OCI-LY3 (cell line): ENCODE results near the gene TULP3.

Experiments used
- H2AFZ ChIP-seq: fragments of 200-600, 300-600 bp; shearing (Covaris generic); 2 replicates; pipeline ENCODE4 v1.6.0; 2014; ENCODE audit warnings: antibody characterized with exemption, low read depth, low read length
- H3K27ac ChIP-seq: fragments of 200-600, 300-600 bp; sonication (generic); 2 replicates; pipeline ENCODE4 v1.5.1; 2014; ENCODE audit warnings: mild to moderate bottlenecking, low read length, moderate library complexity, mixed read lengths
- H3K27me3 ChIP-seq: fragments of 200-600, 300-600 bp; sonication (generic); 2 replicates; pipeline ENCODE4 v1.6.1; 2014; ENCODE audit warnings: low read depth, low read length, mixed read lengths
- H3K36me3 ChIP-seq: fragments of 200-600, 300-600 bp; sonication (generic); replicated peaks from 2 replicates; pipeline ENCODE3; 2014; ENCODE audit warnings: low read depth, low read length, mixed read lengths
- H3K4me1 ChIP-seq: fragments of 300-600, 200-600 bp; sonication (generic); 2 replicates; pipeline ENCODE4 v1.6.1; 2014; ENCODE audit warnings: low read length, mixed read lengths
- H3K4me2 ChIP-seq: fragments of 200-600, 300-600 bp; sonication (generic); 2 replicates; pipeline ENCODE4 v1.6.1; 2014; ENCODE audit warnings: low read length, mixed read lengths
- H3K4me3 ChIP-seq: fragments of 300-600, 200-600 bp; sonication (generic); 2 replicates; pipeline ENCODE4 v1.5.1; 2014; ENCODE audit warnings: antibody characterized with exemption, mild to moderate bottlenecking, low read length, moderate library complexity
- H3K79me2 ChIP-seq: fragments of 300-600, 200-600 bp; shearing (Covaris generic); 2 replicates; pipeline ENCODE4 v1.6.1; 2014; ENCODE audit warnings: mild to moderate bottlenecking, low read length, mixed read lengths
- H3K9ac ChIP-seq: fragments of 300-600, 200-600 bp; shearing (Covaris generic); 2 replicates; pipeline ENCODE4 v1.6.0; 2014; ENCODE audit warnings: mild to moderate bottlenecking, low read length, moderate library complexity
- H3K9me3 ChIP-seq: fragments of 200-600, 300-600 bp; shearing (Covaris generic); 2 replicates; pipeline ENCODE4 v1.6.1; 2014; ENCODE audit warnings: low read length, mixed read lengths; ENCODE audit not compliant: insufficient read depth
- H4K20me1 ChIP-seq: fragments of 200-600, 300-600 bp; sonication (generic); 2 replicates; pipeline ENCODE4 v1.6.1; 2016; ENCODE audit warnings: low read length, mixed read lengths; ENCODE audit not compliant: insufficient read depth
- EZH2phosphoT487 ChIP-seq: fragments of 200-600 bp; shearing (Covaris generic); IDR thresholded peaks from 2 replicates; pipeline ENCODE4 v1.6.1; 2018; ENCODE audit warnings: antibody characterized with exemption, mixed run types, low read depth
- TF ChIP-seq, protein P1 (sequence below): fragments of 200-600, 300-600 bp; sonication (generic); IDR thresholded peaks from 2 replicates; pipeline ENCODE4 v1.5.1; 2014; ENCODE audit warnings: antibody characterized with exemption, low read length, low read depth

TULP3 gene

DNA sequence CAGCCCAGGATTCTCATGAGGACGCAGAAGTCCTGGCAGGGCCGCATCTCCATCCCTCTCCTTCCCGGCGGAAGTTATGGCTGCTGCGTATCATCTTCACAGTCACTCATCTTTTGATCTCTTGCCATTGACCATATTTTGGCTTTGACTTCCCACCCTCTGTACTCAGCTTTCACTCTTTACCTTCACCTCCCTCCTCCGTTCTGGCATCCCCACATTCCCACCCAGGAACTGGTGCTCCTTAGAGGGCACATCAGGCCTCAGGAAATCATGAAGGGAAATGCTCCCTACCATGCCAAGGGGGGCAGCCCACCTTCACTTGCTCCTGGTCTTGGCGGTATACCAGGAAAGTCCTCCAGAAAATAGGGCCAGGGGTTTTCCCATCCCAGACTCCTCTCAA is 35.1 kb upstream of the TULP3 start:
- Histone ChIP-seq H3K9me3 (no peaks in the 10 kb centered on the region), H2AFZ (no peak overlapping the region), H4K20me1 (no peaks in the 10 kb centered on the region), H3K9ac (no peak overlapping the region), H3K27ac (no peak overlapping the region), H3K27me3 (no peaks in the 10 kb centered on the region), H3K4me3 (no peak overlapping the region), H3K79me2 (no peaks in the 10 kb centered on the region), H3K36me3 (peaks cover 29% of the 10 kb centered on the region), H3K4me2 (no peak overlapping the region), H3K4me1 (no peaks in the 10 kb centered on the region)
- no peak for TF ChIP-seq EZH2phosphoT487
- TF ChIP-seq, protein P1, sequence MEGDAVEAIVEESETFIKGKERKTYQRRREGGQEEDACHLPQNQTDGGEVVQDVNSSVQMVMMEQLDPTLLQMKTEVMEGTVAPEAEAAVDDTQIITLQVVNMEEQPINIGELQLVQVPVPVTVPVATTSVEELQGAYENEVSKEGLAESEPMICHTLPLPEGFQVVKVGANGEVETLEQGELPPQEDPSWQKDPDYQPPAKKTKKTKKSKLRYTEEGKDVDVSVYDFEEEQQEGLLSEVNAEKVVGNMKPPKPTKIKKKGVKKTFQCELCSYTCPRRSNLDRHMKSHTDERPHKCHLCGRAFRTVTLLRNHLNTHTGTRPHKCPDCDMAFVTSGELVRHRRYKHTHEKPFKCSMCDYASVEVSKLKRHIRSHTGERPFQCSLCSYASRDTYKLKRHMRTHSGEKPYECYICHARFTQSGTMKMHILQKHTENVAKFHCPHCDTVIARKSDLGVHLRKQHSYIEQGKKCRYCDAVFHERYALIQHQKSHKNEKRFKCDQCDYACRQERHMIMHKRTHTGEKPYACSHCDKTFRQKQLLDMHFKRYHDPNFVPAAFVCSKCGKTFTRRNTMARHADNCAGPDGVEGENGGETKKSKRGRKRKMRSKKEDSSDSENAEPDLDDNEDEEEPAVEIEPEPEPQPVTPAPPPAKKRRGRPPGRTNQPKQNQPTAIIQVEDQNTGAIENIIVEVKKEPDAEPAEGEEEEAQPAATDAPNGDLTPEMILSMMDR = no peak

DNA sequence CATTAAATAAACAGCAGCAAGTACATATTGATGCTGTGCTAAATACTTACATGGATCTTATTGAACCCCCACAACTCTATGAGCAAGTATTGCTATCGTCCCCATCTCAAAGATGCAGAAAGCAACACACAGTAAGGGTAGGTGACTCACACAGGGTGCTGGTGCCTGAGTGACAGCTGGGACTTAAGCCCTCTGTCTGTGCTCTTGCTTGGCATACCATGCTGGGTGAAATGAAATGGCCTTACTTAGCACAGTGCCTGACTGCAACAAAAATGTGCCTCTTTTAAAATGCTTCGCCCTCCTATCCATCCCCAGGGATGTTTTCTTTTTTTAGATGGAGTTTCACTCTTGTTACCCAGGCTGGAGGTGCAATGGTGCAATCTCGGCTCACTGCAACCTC is 34.6 kb upstream of the TULP3 start:
- Histone ChIP-seq H3K36me3 (peaks cover 31% of the 10 kb centered on the region), H2AFZ (no peak overlapping the region), H3K4me3 (no peak overlapping the region), H3K9ac (no peak overlapping the region), H3K4me1 (no peaks in the 10 kb centered on the region), H3K27ac (no peak overlapping the region), H3K9me3 (no peaks in the 10 kb centered on the region), H4K20me1 (no peaks in the 10 kb centered on the region), H3K79me2 (no peaks in the 10 kb centered on the region), H3K27me3 (no peaks in the 10 kb centered on the region), H3K4me2 (no peak overlapping the region)
- TF ChIP-seq EZH2phosphoT487 = no peak

DNA sequence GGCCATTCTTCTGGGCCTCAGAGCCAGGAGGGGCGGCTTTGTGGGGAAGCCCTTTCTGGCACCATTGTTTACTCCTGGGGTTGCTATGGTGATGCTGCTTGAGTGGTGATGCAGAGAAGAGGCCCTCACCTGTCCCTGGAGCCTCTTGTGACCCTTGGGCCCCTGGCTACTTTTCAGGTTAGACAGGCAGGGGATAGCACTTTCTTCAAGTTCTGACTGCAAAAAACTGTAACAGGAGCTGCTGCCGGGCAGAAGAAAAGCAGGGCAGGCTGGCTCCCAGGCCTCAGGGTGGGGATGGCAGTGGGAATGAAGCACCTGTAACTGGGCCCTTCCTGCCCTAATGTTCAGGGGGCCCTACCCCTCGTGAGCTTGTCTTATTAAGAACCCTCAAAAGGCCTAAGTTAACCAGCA is 33.7 kb upstream of the TULP3 start, which contains the start of gene TEX52:
Gene TEX52 (minus strand): TSS at position 19 of the 411 bp plus-strand sequence. CDS start 13 bp downstream, at position 6.
- Histone ChIP-seq H3K79me2 (no peaks in the 10 kb centered on the region), H3K9ac (no peak within 1 kb of the TSS), H3K4me1 (no peaks in the 10 kb centered on the region), H3K9me3 (no peaks in the 10 kb centered on the region), H3K27ac (no peak within 1 kb of the TSS), H3K27me3 (no peaks in the 10 kb centered on the region), H3K4me3 (no peak within 1 kb of the TSS), H4K20me1 (no peaks in the 10 kb centered on the region), H3K4me2 (no peak within 1 kb of the TSS), H3K36me3 (peaks cover 36% of the 10 kb centered on the region), H2AFZ (no peak within 1 kb of the TSS)
- no peak for TF ChIP-seq EZH2phosphoT487
- TF ChIP-seq, protein P1 = no peak

DNA sequence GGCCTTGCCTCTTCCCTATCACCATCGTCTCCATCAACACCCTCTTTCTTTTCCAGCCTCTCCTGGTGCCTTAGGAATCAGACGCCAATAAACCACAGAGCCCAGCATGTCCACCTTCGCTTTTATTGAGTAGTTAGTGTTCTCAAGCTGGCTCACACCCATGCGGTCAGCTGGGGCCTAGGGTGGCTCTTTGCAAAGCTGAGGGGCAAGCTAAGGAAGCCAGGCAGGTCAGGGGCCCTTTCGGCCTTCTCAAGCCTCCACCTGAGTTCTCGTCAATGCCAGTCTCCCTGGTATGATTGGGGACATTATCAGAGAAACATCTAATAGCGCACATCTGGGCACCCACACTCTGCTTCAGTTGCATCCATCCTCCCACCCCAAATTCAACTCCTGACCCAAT is 33.1 kb upstream of the TULP3 start:
- H3K79me2 ChIP-seq = no peaks in the 10 kb centered on the region
- no peak overlapping the region for H3K27ac ChIP-seq
- H3K36me3 ChIP-seq = peaks cover 36% of the 10 kb centered on the region
- H3K9me3 ChIP-seq = no peaks in the 10 kb centered on the region
- no peak overlapping the region for H3K9ac ChIP-seq
- H3K4me2 ChIP-seq = no peak overlapping the region
- H4K20me1 ChIP-seq = no peaks in the 10 kb centered on the region
- no peaks in the 10 kb centered on the region for H3K4me1 ChIP-seq
- no peak overlapping the region for H2AFZ ChIP-seq
- H3K4me3 ChIP-seq = no peak overlapping the region
- H3K27me3 ChIP-seq = no peaks in the 10 kb centered on the region
- TF ChIP-seq, protein P1 = no peak
- no peak for TF ChIP-seq EZH2phosphoT487

DNA sequence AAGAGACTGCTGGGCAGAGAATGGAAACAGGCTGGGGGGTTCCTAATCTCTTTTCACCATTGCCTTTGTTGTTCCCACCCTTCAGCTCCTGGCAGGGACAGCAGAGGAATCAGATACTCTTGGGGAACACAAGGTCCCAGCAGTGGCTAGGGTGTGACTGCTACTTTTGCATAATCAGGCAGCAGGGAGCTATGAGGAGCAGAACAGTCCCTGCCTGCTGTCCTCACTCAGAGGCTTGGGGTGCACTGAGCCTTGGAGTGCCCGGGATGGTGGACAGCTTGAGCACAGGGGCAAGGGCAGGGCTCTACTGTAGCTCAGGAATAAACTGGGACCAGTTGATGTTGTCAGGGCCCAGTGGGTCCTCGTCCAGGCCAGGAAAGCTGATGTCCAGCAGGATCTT is 32.4 kb upstream of the TULP3 start:
- H3K36me3 ChIP-seq = peaks cover 41% of the 10 kb centered on the region

More for the DNA sequence above, 32.4 kb upstream of the TULP3 start:
- Histone ChIP-seq H3K9ac (no peak overlapping the region), H3K27ac (no peak overlapping the region), H4K20me1 (no peaks in the 10 kb centered on the region), H3K4me1 (no peaks in the 10 kb centered on the region), H3K4me3 (no peak overlapping the region), H3K79me2 (no peaks in the 10 kb centered on the region), H3K9me3 (no peaks in the 10 kb centered on the region), H3K27me3 (no peaks in the 10 kb centered on the region), H2AFZ (no peak overlapping the region), H3K4me2 (no peak overlapping the region)
- TF ChIP-seq, protein P1 = no peak
- no peak for TF ChIP-seq EZH2phosphoT487
